Suprapubic skin (tissue), 3 donors: Measurements from ENCODE around the gene TAF3.

Experiments
- CTCF ChIP-seq, 2 donors: fragments of 200-600 bp in 1 of 2; fragments of 450-650 bp in 1 of 2; sonication (generic) in 1 of 2; IDR thresholded peaks; one replicate each; pipeline ENCODE4 v1.5.1; 2016 to 2019; ENCODE audit warnings: antibody characterized with exemption in 2 of 2, mild to moderate bottlenecking in 1 of 2, moderate library complexity in 1 of 2
- EP300 ChIP-seq: sonication (generic); formaldehyde crosslinking; IDR thresholded peaks from one replicate; pipeline ENCODE4 v1.6.1; 2017; ENCODE audit warnings: antibody characterized with exemption

- TF ChIP-seq CTCF (IDR thresholded peaks at IDR 0.05) (no peak), EP300 (no peak)
Observed at GRCh38 chr10:7902413-7902812, 84.1 kb downstream of the TAF3 start.
